Osteocyte (in vitro differentiated cells): Measurements from ENCODE around the gene LATS1. TPM values are rescaled to one million over a fixed set of nuclear protein-coding genes. Genes with fewer than 3 reads are reported as not detected.

Experiments used
- DNase-seq: peaks from one replicate; pipeline ENCODE4 v3.0.0; 2021; ENCODE audit warnings: mixed read lengths; ENCODE audit not compliant: unreplicated experiment; ENCODE audit errors: extremely low spot score
- H3K27ac Mint-ChIP-seq: one replicate; pipeline ENCODE4 v1.8.0; 2021; ENCODE audit warnings: mild to moderate bottlenecking, mixed read lengths; ENCODE audit not compliant: unreplicated experiment
- H3K27me3 Mint-ChIP-seq: one replicate; pipeline ENCODE4 v1.8.0; 2021; ENCODE audit warnings: mixed read lengths; ENCODE audit not compliant: unreplicated experiment
- H3K36me3 Mint-ChIP-seq: one replicate; pipeline ENCODE4 v1.8.0; 2021; ENCODE audit warnings: mixed read lengths; ENCODE audit not compliant: unreplicated experiment
- H3K4me1 Mint-ChIP-seq: one replicate; pipeline ENCODE4 v1.8.0; 2021; ENCODE audit warnings: mixed read lengths; ENCODE audit not compliant: unreplicated experiment
- H3K4me3 Mint-ChIP-seq: one replicate; pipeline ENCODE4 v1.8.0; 2021; ENCODE audit warnings: mild to moderate bottlenecking, moderate library complexity, mixed read lengths; ENCODE audit not compliant: unreplicated experiment
- H3K9me3 Mint-ChIP-seq: one replicate; pipeline ENCODE4 v1.8.0; 2021; ENCODE audit warnings: mixed read lengths; ENCODE audit not compliant: unreplicated experiment
- total RNA-seq: library from RNA; stranded (reverse); gene quantifications from 2 replicates; pipeline ENCODE4 v1.2.1, GENCODE V29; 2021
- TF ChIP-seq, protein P1 (sequence below): fragments of 200-600 bp; sonication (generic); IDR thresholded peaks from 2 replicates; pipeline ENCODE4 v1.5.0; 2021; ENCODE audit warnings: antibody characterized with exemption, mild to moderate bottlenecking, moderate library complexity

The LATS1 gene
- total RNA-seq, 1 donor from 2014 or later, result 33.8 TPM

GRCh38 chr6:149648148-149649145 lies 69.5 kb downstream of the LATS1 start, which contains the start of gene KATNA1:
Gene KATNA1, minus strand, starts transcription at chr6:149648714. Its CDS starts 10,167 bp downstream, at chr6:149638547.
- H3K4me1 Mint-ChIP-seq, result peaks cover 24% of the 10 kb centered on the region

GRCh38 chr6:149646599-149646998 lies 71.3 kb downstream of the LATS1 start:
- Mint-ChIP-seq H3K27ac (no peak overlapping the region), H3K4me1 (peaks cover 24% of the 10 kb centered on the region), H3K36me3 (no peaks in the 10 kb centered on the region), H3K27me3 (no peaks in the 10 kb centered on the region), H3K9me3 (peaks cover under 1% of the 10 kb centered on the region), H3K4me3 (peak overlapping the region; percentile 84)
- DNase-seq, result no peak
- TF ChIP-seq, protein P1, sequence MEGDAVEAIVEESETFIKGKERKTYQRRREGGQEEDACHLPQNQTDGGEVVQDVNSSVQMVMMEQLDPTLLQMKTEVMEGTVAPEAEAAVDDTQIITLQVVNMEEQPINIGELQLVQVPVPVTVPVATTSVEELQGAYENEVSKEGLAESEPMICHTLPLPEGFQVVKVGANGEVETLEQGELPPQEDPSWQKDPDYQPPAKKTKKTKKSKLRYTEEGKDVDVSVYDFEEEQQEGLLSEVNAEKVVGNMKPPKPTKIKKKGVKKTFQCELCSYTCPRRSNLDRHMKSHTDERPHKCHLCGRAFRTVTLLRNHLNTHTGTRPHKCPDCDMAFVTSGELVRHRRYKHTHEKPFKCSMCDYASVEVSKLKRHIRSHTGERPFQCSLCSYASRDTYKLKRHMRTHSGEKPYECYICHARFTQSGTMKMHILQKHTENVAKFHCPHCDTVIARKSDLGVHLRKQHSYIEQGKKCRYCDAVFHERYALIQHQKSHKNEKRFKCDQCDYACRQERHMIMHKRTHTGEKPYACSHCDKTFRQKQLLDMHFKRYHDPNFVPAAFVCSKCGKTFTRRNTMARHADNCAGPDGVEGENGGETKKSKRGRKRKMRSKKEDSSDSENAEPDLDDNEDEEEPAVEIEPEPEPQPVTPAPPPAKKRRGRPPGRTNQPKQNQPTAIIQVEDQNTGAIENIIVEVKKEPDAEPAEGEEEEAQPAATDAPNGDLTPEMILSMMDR, result no peak

More at GRCh38 chr6:149648148-149649145, 69.5 kb downstream of the LATS1 start, which contains the start of gene KATNA1:
- Mint-ChIP-seq H3K36me3 (no peaks in the 10 kb centered on the region), H3K4me3 (peak within 1 kb of the TSS; percentile 84), H3K27ac (peak within 1 kb of the TSS; percentile 74), H3K27me3 (no peaks in the 10 kb centered on the region), H3K9me3 (no peaks in the 10 kb centered on the region)
- TF ChIP-seq, protein P1, result no peak
- peak; percentile 93 for DNase-seq

GRCh38 chr6:149642829-149643580 lies 74.9 kb downstream of the LATS1 start:
- Mint-ChIP-seq H3K4me3 (no peak overlapping the region), H3K36me3 (no peaks in the 10 kb centered on the region), H3K27ac (no peak overlapping the region), H3K9me3 (peaks cover 4% of the 10 kb centered on the region), H3K27me3 (no peaks in the 10 kb centered on the region), H3K4me1 (peaks cover 20% of the 10 kb centered on the region)
- no peak for DNase-seq
- TF ChIP-seq, protein P1, result no peak

DNA sequence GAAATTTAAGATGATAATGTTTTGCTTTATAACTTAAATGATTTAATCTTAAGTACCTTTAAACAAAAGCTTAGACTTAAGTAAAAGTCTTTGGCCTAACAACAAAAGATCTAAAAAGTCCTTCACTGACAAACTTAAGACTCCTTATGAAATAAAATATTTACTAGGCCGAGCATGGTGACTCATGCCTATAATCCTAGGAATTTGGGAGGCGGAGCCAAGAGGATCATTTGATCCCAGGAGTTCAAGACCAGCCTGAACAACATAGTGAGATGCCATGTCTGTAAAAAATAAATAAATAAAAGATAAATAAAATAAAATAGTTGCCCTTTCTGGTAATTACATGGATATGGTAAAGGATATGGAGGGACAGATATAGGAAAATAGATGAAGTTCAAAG lies 81.8 kb downstream of the LATS1 start:
- Mint-ChIP-seq H3K27ac (peak overlapping the region; percentile 47), H3K4me1 (no peaks in the 10 kb centered on the region), H3K27me3 (no peaks in the 10 kb centered on the region), H3K36me3 (peaks cover 2% of the 10 kb centered on the region), H3K4me3 (no peak overlapping the region), H3K9me3 (no peaks in the 10 kb centered on the region)
- TF ChIP-seq, protein P1, result no peak
- no peak for DNase-seq
